ENCODE data around the gene BMAL1.

GRCh38 chr11:13229711-13230318 lies 47.8 kb upstream of the BMAL1 start:
- TF ChIP-seq POLR2A (IDR thresholded peaks at IDR 0.05): no peak
- no peak for TF ChIP-seq CTCF (IDR thresholded peaks at IDR 0.05)
